OCI-LY3 (cell line): ENCODE data around the gene CNNM1.

Experiments used
- CTCF ChIP-seq: fragments of 200-600, 300-600 bp; sonication (generic); IDR thresholded peaks from 2 replicates; pipeline ENCODE4 v1.5.1; 2014; ENCODE audit warnings: antibody characterized with exemption, low read length, low read depth
- EZH2phosphoT487 ChIP-seq: fragments of 200-600 bp; shearing (Covaris generic); IDR thresholded peaks from 2 replicates; pipeline ENCODE4 v1.6.1; 2018; ENCODE audit warnings: antibody characterized with exemption, mixed run types, low read depth

DNA sequence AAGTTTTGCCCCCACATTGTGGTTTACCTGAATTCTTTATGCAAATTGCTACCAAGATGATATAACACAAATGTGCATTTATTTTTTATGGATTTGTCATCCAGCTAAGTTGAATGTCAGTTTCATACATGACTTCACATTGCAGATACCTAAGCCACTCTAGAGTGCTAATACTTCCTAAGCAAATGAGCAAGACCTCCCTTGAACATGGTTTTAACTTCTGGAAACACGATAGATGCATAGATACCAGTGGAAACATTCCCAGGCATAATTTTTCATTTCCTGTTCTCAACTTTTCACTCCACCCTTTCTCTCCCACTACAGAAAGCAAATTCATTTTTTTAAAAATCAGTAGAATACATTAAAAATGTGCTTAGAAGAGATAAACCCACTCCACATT lies 81.0 kb downstream of the CNNM1 start:
- TF ChIP-seq CTCF (no peak), EZH2phosphoT487 (no peak)
